ENCODE data around the gene GLYATL1B. TPM values are rescaled to one million over a fixed set of nuclear protein-coding genes. Genes with fewer than 3 reads are reported as not detected.

GLYATL1B gene
- total RNA-seq, 1 donor from 2014 or later, result not detected

- DNase-seq (ENCODE audit: low spot score), result no peak
- no peak overlapping the region for H3K27ac Mint-ChIP-seq (ENCODE audit: unreplicated experiment)
- H3K4me1 Mint-ChIP-seq (ENCODE audit: unreplicated experiment), result peaks cover 4% of the 10 kb centered on the region
- H3K36me3 Mint-ChIP-seq (ENCODE audit: low read depth, unreplicated experiment), result peaks cover 17% of the 10 kb centered on the region
- no peak overlapping the region for H3K4me3 Mint-ChIP-seq (ENCODE audit: unreplicated experiment)
- no peak for TF ChIP-seq CTCF (IDR thresholded peaks at IDR 0.05; ENCODE audit: unreplicated experiment)
- H3K9me3 Mint-ChIP-seq (ENCODE audit: unreplicated experiment), result no peaks in the 10 kb centered on the region
- H3K27me3 Mint-ChIP-seq (ENCODE audit: unreplicated experiment), result peaks cover 3% of the 10 kb centered on the region
Observed at GRCh38 chr11:59112494-59112893, 26.4 kb downstream of the GLYATL1B start.

- no peak for TF ChIP-seq CTCF (IDR thresholded peaks at IDR 0.05; ENCODE audit: unreplicated experiment)
- H3K4me1 Mint-ChIP-seq (ENCODE audit: unreplicated experiment), result no peaks in the 10 kb centered on the region
- H3K36me3 Mint-ChIP-seq (ENCODE audit: low read depth, unreplicated experiment), result peaks cover 22% of the 10 kb centered on the region
- H3K27ac Mint-ChIP-seq (ENCODE audit: unreplicated experiment), result no peak overlapping the region
- DNase-seq (ENCODE audit: low spot score), result no peak
- H3K27me3 Mint-ChIP-seq (ENCODE audit: unreplicated experiment), result peaks cover 3% of the 10 kb centered on the region
- no peak overlapping the region for H3K4me3 Mint-ChIP-seq (ENCODE audit: unreplicated experiment)
- H3K9me3 Mint-ChIP-seq (ENCODE audit: unreplicated experiment), result no peaks in the 10 kb centered on the region
Observed at GRCh38 chr11:59114344-59114743, 28.2 kb downstream of the GLYATL1B start.

- no peak for TF ChIP-seq CTCF (IDR thresholded peaks at IDR 0.05; ENCODE audit: unreplicated experiment)
- no peak for DNase-seq (ENCODE audit: low spot score)
- peaks cover 3% of the 10 kb centered on the region for H3K27me3 Mint-ChIP-seq (ENCODE audit: unreplicated experiment)
- no peaks in the 10 kb centered on the region for H3K9me3 Mint-ChIP-seq (ENCODE audit: unreplicated experiment)
- no peak overlapping the region for H3K27ac Mint-ChIP-seq (ENCODE audit: unreplicated experiment)
- H3K4me3 Mint-ChIP-seq (ENCODE audit: unreplicated experiment), result no peak overlapping the region
- H3K36me3 Mint-ChIP-seq (ENCODE audit: low read depth, unreplicated experiment), result peaks cover 22% of the 10 kb centered on the region
- no peaks in the 10 kb centered on the region for H3K4me1 Mint-ChIP-seq (ENCODE audit: unreplicated experiment)
Observed at GRCh38 chr11:59115553-59115952, 29.4 kb downstream of the GLYATL1B start.

- H3K4me3 Mint-ChIP-seq (ENCODE audit: unreplicated experiment), result no peak overlapping the region
- H3K27ac Mint-ChIP-seq (ENCODE audit: unreplicated experiment), result no peak overlapping the region
- peaks cover 3% of the 10 kb centered on the region for H3K27me3 Mint-ChIP-seq (ENCODE audit: unreplicated experiment)
- no peaks in the 10 kb centered on the region for H3K4me1 Mint-ChIP-seq (ENCODE audit: unreplicated experiment)
- H3K9me3 Mint-ChIP-seq (ENCODE audit: unreplicated experiment), result no peaks in the 10 kb centered on the region
- no peak for TF ChIP-seq CTCF (IDR thresholded peaks at IDR 0.05; ENCODE audit: unreplicated experiment)
- DNase-seq (ENCODE audit: low spot score), result no peak
- peaks cover 22% of the 10 kb centered on the region for H3K36me3 Mint-ChIP-seq (ENCODE audit: low read depth, unreplicated experiment)
Observed at GRCh38 chr11:59117774-59118173, 31.7 kb downstream of the GLYATL1B start.

GRCh38 chr11:59119826-59120225, 33.7 kb downstream of the GLYATL1B start:
- Mint-ChIP-seq H3K4me1 (ENCODE audit: unreplicated experiment) (no peaks in the 10 kb centered on the region), H3K4me3 (ENCODE audit: unreplicated experiment) (no peak overlapping the region), H3K9me3 (ENCODE audit: unreplicated experiment) (no peaks in the 10 kb centered on the region), H3K27me3 (ENCODE audit: unreplicated experiment) (no peaks in the 10 kb centered on the region), H3K27ac (ENCODE audit: unreplicated experiment) (no peak overlapping the region), H3K36me3 (ENCODE audit: low read depth, unreplicated experiment) (peaks cover 25% of the 10 kb centered on the region)
- no peak for TF ChIP-seq CTCF (IDR thresholded peaks at IDR 0.05; ENCODE audit: unreplicated experiment)
- no peak for DNase-seq (ENCODE audit: low spot score)
